Measurements from ENCODE around the gene ZC3H14. TPM values are rescaled to one million over a fixed set of nuclear protein-coding genes. Genes with fewer than 3 reads are reported as not detected.
A peak's percentile ranks its signal among the peaks of the same experiment; 100 is the strongest.

ZC3H14 gene
- total RNA-seq, 4 donors from 2014 or later: 34.0 to 49.5 (median 42.4) TPM

DNA sequence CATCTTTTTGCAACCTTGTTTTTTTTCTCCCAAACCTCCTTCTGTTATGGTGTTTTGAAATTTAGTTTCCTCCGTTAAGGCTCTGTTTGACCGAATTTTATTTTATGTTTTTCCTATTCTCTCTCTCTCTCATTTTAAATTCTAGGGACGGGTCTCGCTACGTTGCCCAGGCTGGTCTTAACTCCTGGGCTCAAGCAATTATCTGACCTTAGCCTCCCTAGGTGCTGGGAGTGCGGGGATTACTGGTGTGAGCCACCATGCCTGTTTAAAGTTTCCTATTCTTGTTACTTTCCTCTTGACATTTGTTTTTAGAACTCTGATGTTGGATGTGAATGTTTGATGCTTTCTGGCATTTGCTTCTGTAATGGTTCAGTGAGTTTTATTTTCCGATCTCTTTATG is 1.0 kb downstream of the ZC3H14 start:
- no peak for DNase-seq
- Histone ChIP-seq H3K9me3 (no peaks in the 10 kb centered on the region), H3K27me3 (no peaks in the 10 kb centered on the region), H3K27ac (peak overlapping the region; percentile 82 to 89 (median 88)), H3K4me3 (peak overlapping the region; percentile 80 to 95 (median 87)), H3K4me1 (peaks cover 14 to 17% of the 10 kb centered on the region in 2 donors), H3K36me3 (peaks cover 0 to 13% of the 10 kb centered on the region in 2 donors)
- TF ChIP-seq, protein P1, sequence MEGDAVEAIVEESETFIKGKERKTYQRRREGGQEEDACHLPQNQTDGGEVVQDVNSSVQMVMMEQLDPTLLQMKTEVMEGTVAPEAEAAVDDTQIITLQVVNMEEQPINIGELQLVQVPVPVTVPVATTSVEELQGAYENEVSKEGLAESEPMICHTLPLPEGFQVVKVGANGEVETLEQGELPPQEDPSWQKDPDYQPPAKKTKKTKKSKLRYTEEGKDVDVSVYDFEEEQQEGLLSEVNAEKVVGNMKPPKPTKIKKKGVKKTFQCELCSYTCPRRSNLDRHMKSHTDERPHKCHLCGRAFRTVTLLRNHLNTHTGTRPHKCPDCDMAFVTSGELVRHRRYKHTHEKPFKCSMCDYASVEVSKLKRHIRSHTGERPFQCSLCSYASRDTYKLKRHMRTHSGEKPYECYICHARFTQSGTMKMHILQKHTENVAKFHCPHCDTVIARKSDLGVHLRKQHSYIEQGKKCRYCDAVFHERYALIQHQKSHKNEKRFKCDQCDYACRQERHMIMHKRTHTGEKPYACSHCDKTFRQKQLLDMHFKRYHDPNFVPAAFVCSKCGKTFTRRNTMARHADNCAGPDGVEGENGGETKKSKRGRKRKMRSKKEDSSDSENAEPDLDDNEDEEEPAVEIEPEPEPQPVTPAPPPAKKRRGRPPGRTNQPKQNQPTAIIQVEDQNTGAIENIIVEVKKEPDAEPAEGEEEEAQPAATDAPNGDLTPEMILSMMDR (IDR thresholded peaks at IDR 0.05 in 4 of 5, conservative IDR thresholded peaks at IDR 0.05 in 1 of 5): no peak
- no peak for TF ChIP-seq POLR2A (IDR thresholded peaks at IDR 0.05)
- in situ Hi-C loops (cut with MboI; ENCODE audit: low sequenced_read_pairs in 4 of 4): loop anchor here in 1 of 4 donors (25.0 kb wide), 1 partner anchor 1823 kb away; the partner anchor contains the start of gene CALM1
- intact Hi-C loops (cut with DNase I; ENCODE audit: low total_unique reads): no loop called here
- no peak for ATAC-seq

DNA sequence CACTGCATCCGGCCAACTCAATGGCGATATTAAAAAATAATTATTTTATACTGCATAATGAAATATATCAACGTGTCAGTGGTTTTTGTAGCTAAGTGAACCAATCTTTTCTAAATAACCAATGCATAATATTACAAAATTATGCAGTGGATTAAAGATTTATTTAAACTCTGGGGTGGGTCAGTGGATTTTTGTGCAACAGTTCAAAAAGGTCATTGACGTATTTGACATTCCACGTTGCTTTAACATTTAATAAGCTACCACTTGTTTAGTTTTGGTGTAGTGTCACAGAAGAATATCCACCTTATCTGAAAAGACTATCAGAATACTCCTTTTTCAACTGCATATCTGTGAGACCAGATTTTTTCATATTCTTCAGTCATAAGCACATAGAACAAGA is 2.6 kb downstream of the ZC3H14 start:
- intact Hi-C loops (cut with DNase I; ENCODE audit: low total_unique reads): no loop called here

DNA sequence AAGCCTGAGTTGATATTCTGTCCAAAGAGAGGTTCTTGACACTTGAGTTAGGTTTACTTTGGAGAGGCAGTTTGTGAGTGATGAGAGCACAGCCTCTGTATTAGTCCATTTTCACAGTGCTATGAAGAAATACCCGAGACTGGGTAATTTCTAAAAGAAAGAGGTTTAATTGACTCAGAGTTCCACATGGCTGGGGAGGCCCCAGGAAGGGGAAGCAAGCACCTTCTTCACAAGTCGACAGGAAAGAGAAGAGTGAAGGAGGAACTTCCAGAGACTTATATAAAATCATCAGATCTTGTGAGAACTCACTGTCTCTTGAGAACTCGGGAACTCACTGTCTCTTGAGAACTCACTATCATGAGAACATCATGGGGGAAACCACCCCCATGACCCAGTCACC is 5.4 kb downstream of the ZC3H14 start:
- H3K27me3 ChIP-seq: no peaks in the 10 kb centered on the region
- in situ Hi-C loops (cut with MboI; ENCODE audit: low sequenced_read_pairs in 4 of 4): loop anchor here in 1 of 4 donors (25.0 kb wide), 1 partner anchor 1819 kb away; the partner anchor contains the start of gene CALM1
- no peak overlapping the region for H3K4me3 ChIP-seq
- no peak for ATAC-seq
- no peak for TF ChIP-seq POLR2A (IDR thresholded peaks at IDR 0.05)
- H3K36me3 ChIP-seq: peaks cover 5 to 57% of the 10 kb centered on the region in 2 donors
- no peak overlapping the region for H3K27ac ChIP-seq
- no peaks in the 10 kb centered on the region for H3K9me3 ChIP-seq
- DNase-seq: no peak
- intact Hi-C loops (cut with DNase I; ENCODE audit: low total_unique reads): no loop called here
- H3K4me1 ChIP-seq: peaks cover 9 to 12% of the 10 kb centered on the region in 2 donors

More for the DNA sequence above, 2.6 kb downstream of the ZC3H14 start:
- Histone ChIP-seq H3K27me3 (no peaks in the 10 kb centered on the region), H3K27ac (no peak overlapping the region), H3K4me3 (no peak overlapping the region), H3K36me3 (peaks cover 2 to 29% of the 10 kb centered on the region in 2 donors), H3K9me3 (no peaks in the 10 kb centered on the region), H3K4me1 (peaks cover 14 to 17% of the 10 kb centered on the region in 2 donors)
- no peak for ATAC-seq
- in situ Hi-C loops (cut with MboI; ENCODE audit: low sequenced_read_pairs in 4 of 4): loop anchor here in 1 of 4 donors (25.0 kb wide), 1 partner anchor 1822 kb away; the partner anchor contains the start of gene CALM1
- TF ChIP-seq, protein P1 (IDR thresholded peaks at IDR 0.05 in 4 of 5, conservative IDR thresholded peaks at IDR 0.05 in 1 of 5): no peak
- TF ChIP-seq POLR2A (IDR thresholded peaks at IDR 0.05): no peak
- DNase-seq: no peak

DNA sequence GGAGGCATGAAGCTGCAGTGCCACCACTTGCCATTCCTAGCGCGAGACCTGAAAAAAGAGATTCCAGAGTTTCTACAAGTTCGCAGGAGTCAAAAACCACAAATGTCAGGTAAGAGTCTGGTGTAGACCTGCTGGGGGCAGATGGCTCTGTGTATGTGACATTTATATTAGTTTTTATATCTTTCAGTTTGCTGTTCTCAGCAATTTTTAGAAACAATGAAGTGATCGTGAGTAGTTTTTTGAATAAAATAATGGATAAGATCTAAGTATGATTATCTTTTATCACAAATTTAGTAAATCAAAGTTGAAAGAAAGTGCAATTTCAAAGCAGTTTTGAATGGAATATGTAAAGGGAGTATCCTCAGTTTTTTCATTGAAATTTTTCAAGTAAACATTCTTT is 9.3 kb downstream of the ZC3H14 start:
- Histone ChIP-seq H3K27me3 (no peaks in the 10 kb centered on the region), H3K36me3 (peaks cover 10 to 95% of the 10 kb centered on the region in 2 donors), H3K4me3 (no peak overlapping the region), H3K9me3 (no peaks in the 10 kb centered on the region), H3K27ac (no peak overlapping the region), H3K4me1 (no peaks in the 10 kb centered on the region)
- no peak for ATAC-seq
- in situ Hi-C loops (cut with MboI; ENCODE audit: low sequenced_read_pairs in 4 of 4): loop anchor here in 1 of 4 donors (25.0 kb wide), 1 partner anchor 1815 kb away; the partner anchor contains the start of gene CALM1
- no peak for DNase-seq
- intact Hi-C loops (cut with DNase I; ENCODE audit: low total_unique reads): no loop called here
- TF ChIP-seq POLR2A (IDR thresholded peaks at IDR 0.05): no peak
- TF ChIP-seq, protein P1 (IDR thresholded peaks at IDR 0.05 in 4 of 5, conservative IDR thresholded peaks at IDR 0.05 in 1 of 5): no peak

DNA sequence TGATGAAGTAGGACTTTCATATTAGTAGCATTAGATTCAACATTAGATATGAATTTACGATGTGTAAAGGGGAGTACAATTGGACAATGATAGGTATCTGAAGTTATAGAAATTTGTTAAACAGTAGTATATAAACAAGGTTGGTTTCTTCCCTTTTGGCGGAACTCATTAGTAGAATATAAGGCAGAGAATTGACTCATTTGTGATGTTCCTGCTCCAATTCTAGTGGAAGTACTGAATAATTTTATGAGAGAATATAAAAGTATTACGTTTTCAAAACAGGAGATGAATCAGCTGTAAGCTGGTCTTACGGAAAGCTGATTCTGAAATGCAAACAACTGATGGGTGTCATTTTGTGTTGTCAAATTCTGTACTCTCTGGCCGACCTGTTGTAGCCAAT is 13.4 kb downstream of the ZC3H14 start:
- ATAC-seq: no peak
- in situ Hi-C loops (cut with MboI; ENCODE audit: low sequenced_read_pairs in 4 of 4) (no loop called here), intact Hi-C loops (cut with DNase I; ENCODE audit: low total_unique reads) (no loop called here)
- no peaks in the 10 kb centered on the region for H3K9me3 ChIP-seq
- no peaks in the 10 kb centered on the region for H3K27me3 ChIP-seq
- H3K4me1 ChIP-seq: no peaks in the 10 kb centered on the region
- TF ChIP-seq POLR2A (IDR thresholded peaks at IDR 0.05): no peak
- TF ChIP-seq, protein P1 (IDR thresholded peaks at IDR 0.05 in 4 of 5, conservative IDR thresholded peaks at IDR 0.05 in 1 of 5): no peak
- no peak overlapping the region for H3K27ac ChIP-seq
- H3K36me3 ChIP-seq: peaks cover 8 to 93% of the 10 kb centered on the region in 2 donors
- H3K4me3 ChIP-seq: no peak overlapping the region
- DNase-seq: no peak
